HG02870 (cell line): ENCODE results near the gene WNT9B.

ENCODE experiments used
- ATAC-seq: cut with Tn5 transposase; IDR thresholded peaks from one replicate; pipeline ENCODE4 v1.9.1; 2021; ENCODE audit warnings: mild to moderate bottlenecking, moderate library complexity; ENCODE audit not compliant: unreplicated experiment

The WNT9B gene

DNA sequence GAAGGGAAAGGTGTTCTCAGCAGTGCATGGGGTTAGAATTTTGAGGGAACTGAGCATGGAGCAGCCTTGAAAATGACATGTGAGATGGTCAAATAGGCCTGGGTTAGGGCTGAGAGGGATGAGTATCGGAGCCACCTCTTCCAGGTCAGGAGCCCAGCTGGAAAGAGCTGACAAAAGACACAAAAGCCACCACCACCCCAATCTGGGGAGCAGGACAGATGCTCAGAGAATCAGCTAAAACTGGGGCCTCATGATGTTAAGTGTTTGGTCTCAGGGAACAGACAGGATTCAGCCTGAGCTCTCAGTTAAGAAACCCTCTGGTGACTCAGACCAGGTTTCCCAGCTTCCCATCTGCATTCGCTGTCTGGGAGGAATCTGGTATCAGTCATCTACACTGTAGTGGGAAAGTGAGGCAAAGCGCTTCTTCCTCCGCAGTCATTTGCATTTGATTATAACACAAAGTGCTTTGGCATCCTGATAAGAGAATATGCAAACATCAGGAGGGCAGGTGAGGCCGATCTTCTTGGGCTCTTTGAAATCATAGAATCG is 2.6 kb downstream of the WNT9B start:
- ATAC-seq: no peak

DNA sequence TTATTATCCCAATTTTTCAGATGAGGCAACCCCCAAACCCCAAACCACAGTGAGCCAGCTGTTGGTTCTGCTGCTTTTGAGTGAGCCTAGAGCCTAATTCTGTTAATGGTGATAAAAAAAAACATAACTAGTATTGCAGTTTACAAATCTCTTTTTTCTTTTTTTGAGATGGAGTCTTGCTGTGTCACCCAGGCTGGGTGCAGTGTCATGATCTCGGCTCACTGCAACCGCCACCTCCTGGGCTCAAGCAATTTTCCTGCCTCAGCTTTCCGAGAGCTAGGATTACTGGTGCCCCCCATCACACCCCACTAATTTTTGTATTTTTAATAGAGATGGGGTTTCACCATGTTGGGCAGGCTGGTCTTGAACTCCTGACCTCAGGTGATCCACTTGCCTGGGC is 3.1 kb downstream of the WNT9B start:
- ATAC-seq: no peak

DNA sequence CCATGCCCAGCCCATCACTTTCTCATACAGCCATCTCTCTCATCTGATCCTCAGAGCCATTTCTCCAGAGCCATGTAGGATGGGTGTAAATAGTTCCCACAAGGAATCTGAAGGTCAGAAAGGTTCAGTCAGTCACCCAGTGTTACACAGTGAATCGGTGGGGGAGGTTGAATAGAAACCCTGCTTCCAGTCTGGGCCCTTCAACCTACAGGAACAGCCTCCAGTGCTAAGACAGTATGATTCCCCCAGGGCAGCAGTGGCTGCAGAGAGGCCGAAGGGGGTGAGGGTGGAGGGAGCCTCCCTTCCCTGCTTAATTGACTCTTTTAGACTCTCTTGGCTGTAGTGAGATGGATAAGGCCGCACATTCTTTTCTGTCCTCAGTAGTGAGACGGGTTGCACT is 3.6 kb downstream of the WNT9B start:
- no peak for ATAC-seq

DNA sequence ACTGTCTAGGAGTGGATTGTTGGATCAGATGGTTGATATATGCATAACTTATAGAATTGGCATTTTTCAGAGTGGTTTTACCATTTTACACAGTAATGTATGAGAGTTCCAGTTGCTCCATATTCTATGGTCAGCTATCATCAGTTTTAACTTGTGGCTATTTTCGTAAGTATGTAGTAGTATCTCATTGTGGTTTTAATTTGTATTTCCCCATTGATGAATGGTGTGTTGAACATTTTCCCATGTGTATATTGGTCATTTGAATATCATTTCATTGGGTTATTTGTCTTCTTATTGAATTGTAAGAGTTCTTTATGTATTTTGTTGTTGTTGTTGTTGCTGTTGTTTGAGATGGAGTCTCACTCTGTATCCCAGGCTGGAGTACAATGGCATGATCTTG is 6.2 kb downstream of the WNT9B start:
- no peak for ATAC-seq

DNA sequence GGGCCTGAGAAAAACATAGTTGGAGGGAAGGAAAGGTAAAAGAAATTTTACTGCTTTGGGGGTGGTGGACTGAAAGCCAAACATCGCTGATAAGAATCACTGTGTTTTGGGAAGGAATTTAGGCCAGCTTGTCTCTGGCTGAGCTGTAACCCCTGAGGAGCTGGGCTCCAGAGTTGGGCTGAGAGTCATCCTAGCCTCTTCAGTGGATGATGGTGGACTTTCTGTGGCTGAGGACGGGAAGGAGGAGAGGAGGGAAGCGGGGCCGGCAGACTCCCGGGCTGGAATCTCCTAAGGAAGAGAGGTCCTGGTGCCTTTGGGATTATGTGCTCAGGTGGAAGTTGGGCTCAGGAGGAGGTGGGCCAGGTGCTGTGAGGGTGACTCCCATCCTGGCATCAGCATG is 8.6 kb downstream of the WNT9B start:
- ATAC-seq: no peak

DNA sequence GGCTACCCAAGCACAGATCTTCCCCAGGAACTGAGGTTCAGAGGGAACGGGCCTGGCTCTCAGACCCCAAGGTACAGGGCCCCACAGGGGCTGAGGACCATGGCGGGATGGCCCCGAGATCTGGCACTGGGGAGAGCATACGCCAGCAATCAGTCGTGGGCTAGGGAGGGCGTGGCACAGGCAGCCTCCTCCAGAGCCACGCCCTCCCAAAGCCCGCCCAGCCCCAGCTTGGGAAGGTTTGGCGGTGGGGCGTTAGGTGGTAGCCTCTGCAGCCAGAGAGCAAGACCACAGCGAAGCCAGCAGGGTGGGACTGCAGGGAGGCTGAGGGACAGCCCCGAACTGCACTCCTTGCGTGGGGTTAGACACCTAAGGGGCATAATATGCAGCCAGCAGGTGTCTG is 11.6 kb downstream of the WNT9B start:
- no peak for ATAC-seq

DNA sequence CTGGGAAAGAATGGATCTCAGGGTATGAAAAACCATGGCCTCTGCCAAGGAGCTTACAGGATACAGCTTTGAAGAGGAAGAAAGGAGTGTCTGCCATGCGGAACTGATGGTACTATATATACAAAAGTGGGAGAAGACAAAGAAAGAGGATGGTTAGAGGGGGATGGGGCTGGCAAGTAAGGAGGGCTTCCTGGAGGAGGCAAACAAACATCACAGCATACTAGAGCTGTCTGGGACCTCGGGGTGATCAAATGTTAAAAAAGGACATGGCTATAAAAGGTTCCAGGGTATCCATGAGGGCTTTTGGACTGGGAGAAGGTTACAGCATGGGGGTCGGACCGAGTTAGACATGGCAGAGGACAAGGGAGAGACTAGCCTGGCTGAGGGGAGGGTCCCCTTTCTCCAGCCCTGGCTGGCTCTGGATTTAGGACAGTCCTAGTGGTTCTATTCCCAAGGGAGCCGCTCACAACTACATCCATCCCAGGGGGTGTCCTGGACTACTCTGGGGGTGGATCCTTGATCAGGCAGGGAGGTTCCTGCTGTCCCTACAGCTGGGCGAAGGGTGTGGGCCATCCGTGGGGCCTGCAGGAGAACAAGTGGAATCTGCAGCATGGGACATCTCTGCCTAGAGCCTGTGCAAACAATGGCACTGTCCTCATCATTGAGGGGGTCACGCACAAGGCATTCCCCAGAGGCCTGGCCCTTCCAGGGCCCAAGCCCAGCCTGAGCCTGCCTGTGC is 12.2 kb downstream of the WNT9B start:
- no peak for ATAC-seq

DNA sequence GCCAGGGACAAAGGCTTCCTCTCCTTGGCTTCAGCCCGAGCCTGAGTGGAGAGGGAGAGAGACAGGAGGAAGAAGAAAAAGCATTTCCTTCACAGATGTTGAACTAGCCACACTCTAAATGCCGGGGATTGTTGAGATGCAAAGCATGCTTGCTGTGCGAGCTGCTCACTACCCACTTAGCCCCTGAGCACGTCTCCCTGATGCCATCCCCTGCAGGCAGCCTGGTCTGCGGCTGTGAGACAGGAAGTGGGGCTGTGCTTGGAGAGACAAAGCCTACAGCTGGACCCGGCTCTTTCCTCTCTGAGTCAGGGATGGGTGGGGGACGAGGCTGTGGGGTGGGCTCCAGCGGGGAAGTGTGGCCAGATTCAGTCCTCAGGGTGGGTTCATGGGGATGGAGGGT is 13.7 kb downstream of the WNT9B start:
- no peak for ATAC-seq

DNA sequence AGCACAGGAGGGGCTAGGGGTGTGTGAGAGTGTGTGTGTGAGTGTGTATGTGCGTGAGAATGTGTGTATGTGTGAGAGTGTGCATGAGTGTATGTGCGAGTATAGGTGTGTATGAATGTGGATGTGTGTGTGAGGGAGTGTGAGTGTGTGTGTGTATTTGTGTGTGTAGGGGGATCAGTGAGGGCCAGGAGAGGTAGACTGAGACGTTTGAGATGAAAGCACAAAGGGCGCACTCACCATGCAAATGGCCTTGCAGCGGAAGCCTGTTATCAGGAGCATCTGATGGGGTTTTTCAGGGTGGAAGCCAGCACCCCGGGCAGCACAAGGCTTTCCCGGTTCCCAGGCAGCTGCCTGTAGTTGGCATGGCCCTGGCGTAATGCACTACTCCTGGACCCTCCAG is 14.9 kb downstream of the WNT9B start:
- no peak for ATAC-seq

DNA sequence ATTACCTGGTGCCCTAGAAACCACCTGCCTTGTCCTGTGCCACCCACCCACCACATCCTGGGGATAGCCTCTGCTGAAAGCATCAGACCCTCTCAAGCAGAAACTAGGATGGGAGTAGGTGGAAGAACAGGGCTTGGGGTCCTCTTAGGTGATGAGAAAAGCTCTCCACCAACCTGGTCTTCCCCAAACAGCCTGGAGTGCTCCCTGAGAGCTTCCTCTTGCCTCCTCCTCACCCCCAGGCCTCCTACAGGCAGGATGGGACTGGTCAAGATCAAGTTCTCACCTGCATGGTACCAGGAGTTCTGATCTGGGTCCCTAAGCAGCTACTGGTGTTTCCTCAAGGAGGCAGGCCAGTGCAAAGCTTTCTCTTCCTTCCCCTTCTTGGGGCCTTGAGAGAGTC is 15.4 kb downstream of the WNT9B start:
- no peak for ATAC-seq

DNA sequence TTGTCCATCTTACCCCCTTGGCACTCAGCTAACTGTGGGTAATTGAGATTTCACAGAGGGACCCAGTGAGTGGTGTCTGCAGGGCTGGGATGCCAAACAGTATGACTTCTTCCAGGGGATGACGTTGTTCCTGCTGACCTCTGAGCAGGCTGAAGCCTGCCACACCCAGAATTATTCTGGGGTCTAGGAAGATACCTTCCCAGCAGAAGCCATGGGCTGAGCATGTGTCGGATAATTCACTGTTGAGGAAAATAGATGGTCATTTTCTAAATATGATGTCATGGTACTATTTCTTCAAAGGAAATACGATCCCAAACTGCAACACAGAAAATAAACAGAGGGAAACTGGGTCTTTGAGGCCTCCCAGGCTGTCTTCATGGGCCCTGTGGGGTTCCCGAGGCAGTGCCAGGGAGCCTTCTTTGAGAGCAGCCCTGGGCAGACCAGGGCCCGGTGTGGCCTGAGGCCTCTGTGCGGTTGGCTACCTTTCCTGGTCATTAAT is 17.4 kb downstream of the WNT9B start:
- no peak for ATAC-seq

DNA sequence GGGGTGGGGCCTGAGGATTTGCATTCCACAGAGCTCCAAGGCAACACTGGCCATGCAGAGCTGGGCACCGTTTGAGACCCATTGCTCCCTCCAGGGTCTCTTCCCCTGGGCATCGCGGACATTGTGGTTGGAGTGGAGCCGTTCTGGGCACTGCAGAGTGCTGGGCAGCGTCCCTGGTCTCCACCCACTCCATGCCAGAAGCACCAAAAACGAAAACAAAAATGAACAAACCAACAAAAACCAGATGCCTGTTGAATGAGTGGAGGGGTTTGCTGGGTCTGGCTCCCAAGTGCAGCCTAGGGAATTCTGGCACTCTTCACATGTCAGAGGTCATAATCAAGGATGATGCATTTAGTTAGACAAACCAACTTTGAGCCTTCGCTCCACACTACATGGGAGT is 17.9 kb downstream of the WNT9B start:
- ATAC-seq: no peak

DNA sequence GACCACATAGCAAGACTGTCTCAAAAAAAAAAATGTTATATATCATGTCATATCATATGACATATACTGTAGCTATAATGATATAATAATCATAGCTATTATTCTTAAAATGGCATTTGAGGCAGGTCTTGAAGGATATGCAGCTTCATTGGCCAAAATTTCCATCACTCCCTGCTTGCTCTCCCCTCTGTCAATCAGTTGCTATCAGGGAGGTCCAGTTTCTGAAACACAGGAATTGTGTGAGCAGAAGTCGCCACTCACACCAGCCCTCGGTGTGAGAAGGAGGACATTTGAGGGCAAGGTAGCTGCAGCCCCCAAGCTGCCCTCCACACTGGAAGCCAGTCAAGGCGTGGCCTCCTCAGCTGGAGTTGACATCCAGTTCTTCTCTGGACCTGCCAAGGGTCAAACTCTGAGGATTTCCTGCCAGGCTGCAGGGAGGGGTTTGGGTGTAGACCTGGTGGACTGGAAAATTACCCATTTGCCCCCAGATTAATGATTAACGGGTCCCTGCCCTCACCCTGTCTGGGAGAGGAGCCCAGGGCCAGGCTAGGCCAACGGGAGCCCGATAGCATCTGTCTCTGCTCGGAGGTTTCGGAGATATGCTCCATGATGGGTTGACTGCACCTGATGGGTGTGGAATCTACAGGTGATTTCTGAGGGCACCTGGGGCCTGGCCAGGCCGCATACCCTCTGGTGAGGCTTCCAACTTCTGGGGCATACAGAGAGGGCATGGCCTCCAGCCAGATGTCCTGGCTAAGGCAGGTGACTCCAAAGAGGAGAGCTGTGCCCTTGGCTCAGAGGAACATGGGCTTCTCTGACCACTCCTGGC is 18.8 kb downstream of the WNT9B start:
- no peak for ATAC-seq

DNA sequence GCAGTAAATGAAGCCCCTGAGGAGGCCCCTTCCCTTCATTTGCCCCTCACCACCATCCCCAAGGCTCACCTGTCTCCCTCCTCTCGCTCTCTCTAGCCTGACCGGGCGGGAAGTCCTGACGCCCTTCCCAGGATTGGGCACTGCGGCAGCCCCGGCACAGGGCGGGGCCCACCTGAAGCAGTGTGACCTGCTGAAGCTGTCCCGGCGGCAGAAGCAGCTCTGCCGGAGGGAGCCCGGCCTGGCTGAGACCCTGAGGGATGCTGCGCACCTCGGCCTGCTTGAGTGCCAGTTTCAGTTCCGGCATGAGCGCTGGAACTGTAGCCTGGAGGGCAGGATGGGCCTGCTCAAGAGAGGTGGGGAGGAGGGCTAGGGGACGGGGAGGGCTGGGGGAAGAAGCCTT is 21.0 kb downstream of the WNT9B start:
- ATAC-seq: no peak

DNA sequence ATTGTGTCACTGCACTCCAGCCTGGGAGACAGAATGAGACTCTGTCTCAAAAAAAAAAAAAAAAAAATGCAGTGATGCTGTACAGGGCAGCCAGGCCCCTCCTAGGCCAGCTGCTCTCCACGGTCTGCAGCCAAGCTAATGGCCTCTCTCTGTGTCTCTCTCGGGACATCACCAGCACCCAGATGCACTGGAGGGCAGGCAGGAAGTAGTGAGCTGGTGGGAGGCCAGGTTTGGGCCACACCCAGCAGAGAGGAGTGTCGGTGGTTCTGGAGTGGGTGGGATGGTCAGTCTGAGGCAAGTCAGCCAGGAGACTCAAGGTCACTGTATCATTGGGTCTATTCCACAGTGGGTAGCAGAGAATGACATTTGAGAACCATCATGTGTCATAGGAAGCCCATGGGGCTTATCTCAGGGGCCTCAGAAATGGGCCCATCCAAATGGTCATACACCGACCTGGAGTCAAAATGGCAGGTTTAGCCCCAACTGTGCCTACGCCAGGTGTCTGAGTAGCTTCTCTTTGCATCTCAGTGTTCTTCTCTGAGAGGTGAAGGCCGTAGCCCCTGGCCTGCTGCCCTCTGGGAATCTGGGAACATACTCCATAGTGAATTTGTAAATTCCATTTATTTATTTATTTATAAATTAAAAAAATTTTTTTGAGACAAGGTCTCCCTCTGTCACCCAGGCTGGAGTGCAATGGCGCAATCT is 22.7 kb downstream of the WNT9B start:
- ATAC-seq: no peak

DNA sequence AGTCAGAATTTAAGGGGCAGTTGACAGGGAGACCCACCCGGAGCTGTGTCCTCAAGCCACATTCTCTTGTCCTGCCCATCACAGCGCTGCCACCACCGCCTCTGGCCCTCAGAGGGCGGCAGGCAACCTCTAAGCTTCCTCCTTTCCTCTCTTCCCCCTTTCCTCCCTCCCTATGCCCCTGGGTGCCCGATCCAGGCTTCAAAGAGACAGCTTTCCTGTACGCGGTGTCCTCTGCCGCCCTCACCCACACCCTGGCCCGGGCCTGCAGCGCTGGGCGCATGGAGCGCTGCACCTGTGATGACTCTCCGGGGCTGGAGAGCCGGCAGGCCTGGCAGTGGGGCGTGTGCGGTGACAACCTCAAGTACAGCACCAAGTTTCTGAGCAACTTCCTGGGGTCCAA is 23.5 kb downstream of the WNT9B start:
- no peak for ATAC-seq

DNA sequence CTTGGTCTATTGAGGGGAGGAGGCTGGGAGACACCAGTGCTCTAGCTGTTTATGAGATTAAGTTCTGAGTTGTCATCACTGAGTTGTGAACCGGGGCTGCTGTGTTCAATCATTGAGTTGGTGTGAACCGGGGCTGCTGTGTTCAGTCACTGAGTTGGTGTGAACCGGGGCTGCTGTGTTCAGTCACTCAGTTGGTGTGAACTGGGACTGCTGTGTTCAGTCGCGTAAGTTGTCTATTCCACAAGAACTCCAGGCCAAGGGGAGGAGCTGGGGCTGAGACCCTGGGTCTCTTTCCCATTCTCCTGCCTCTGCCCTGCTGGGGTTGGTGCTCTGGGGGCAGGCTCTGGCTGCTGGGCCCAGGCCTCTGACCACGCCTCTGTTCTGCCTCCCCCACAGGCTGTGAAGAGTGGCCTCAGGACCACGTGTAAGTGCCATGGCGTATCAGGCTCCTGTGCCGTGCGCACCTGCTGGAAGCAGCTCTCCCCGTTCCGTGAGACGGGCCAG is 24.5 kb downstream of the WNT9B start:
- ATAC-seq: no peak

DNA sequence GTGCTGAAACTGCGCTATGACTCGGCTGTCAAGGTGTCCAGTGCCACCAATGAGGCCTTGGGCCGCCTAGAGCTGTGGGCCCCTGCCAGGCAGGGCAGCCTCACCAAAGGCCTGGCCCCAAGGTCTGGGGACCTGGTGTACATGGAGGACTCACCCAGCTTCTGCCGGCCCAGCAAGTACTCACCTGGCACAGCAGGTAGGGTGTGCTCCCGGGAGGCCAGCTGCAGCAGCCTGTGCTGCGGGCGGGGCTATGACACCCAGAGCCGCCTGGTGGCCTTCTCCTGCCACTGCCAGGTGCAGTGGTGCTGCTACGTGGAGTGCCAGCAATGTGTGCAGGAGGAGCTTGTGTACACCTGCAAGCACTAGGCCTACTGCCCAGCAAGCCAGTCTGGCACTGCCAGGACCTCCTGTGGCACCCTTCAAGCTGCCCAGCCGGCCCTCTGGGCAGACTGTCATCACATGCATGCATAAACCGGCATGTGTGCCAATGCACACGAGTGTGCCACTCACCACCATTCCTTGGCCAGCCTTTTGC is 25.0 kb downstream of the WNT9B start:
- ATAC-seq: no peak

DNA sequence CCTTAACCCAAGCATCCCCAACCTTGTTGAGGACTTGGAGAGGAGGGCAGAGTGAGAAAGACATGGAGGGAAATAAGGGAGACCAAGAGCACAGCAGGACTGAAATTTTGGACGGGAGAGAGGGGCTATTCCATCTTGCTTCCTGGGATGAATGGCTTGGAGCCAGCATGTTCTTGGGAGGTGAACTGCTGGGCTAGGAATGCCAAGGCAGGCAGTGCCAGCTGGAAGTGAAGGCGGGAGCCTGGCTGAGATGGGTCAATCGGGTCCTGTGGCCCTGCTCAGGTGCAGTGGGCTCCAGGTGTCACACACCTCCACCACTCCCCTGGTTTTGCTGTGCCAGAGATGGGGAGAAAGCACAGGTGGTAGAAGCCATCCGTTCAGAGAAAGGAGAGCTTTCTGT is 25.5 kb downstream of the WNT9B start:
- no peak for ATAC-seq

DNA sequence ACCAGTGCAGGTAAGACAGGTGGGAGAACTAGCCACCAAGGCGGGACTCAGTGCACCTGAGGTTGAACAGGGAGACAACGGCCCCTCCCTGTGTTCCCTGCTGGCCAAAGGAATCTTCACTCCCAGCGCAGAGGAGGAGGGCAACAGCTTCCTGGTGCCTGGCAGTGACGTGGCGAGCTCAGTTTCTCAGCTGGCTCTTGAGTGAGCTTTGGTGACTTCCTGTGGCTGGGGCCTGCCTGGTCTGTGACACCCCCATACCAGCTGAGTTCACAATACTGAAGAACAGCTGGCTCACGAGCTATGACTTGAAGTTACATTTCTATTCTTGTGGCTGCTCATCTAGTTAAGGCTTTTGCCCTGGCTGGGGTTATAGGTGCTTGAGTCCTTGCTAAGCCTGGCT is 26.1 kb downstream of the WNT9B start:
- no peak for ATAC-seq

DNA sequence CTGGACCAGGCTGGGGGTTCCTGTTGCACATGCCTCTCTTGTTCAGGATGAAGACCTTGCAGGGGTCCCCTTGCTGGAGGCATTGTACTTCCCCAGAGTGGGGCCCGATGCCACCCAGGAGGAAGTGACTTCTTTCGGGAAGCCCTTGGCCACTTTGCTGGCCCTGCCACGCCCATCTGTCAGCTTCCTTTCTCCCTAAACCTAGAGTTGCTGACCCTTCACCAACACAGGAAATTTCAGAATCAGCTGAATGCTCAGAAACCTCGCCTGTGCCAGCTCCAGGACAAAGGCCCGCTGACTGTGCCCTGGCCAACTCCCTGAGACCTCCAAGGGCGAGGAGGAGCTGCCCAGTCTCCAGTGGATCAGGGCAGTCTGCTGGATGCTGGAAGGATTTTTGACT is 26.7 kb downstream of the WNT9B start:
- ATAC-seq: no peak
